ENCODE results near the gene UTS2B. TPM values are rescaled to one million over a fixed set of nuclear protein-coding genes. Genes with fewer than 3 reads are reported as not detected.
A peak's percentile ranks its signal among the peaks of the same experiment; 100 is the strongest.

UTS2B gene
- total and polyA plus RNA-seq, 11 donors, result 0.17 to 1.1 (median 0.43) TPM; not detected in 8

DNA sequence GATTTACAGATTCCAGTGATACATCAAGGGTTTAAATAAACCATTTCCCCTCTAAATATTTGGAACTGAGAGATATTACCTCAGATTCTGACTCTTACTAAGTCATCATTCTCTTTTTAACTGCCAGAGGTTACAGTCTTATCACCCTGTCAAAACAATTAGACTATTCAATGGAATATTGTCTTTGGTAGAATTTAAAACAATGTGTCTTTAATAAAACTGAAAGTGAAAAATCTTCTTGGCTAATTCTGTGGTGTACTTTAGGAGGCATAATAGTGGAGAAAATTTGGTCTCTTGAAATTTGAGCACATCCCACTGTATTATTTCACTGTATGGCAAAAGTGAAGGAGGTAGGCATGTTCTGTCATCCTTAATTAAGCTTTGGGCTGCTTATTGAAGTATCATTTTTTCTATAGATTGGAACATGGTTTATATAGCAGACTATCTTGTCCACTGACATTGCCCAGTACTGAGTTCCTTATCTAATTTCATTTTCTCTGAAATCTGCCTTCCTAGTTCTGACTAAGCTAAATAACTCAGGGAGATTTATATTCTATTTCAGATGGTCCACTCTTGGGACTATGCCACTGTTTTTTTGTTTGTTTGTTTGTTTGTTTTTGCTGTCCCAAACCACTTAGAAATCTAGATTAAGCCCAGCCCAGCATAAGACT is 48.0 kb upstream of the UTS2B start:
- ATAC-seq (peak in 2 of 4 donors; percentile 22 to 58), DNase-seq (no peak)
- no peaks in the 10 kb centered on the region for H3K27me3 ChIP-seq
- no peak overlapping the region for H3K4me3 ChIP-seq
- H3K36me3 ChIP-seq, result peaks cover 0 to 57% (median 47%) of the 10 kb centered on the region in 9 donors
- H3K9me3 ChIP-seq, result no peaks in the 10 kb centered on the region
- H3K27ac ChIP-seq, result peak overlapping the region in 4 of 12 donors; percentile 7 to 69 (median 23)
- H3K4me1 ChIP-seq, result peaks cover 4 to 63% (median 39%) of the 10 kb centered on the region in 12 donors
- TF ChIP-seq CTCF (IDR thresholded peaks at IDR 0.05) (no peak), POLR2A (IDR thresholded peaks at IDR 0.05) (no peak)
- intact Hi-C loops (cut with DNase I), result loop anchor here in 4 of 10 donors (5.0 kb wide), 2 partner anchors 46 to 51 kb away; partner anchors contain the start of genes UTS2B (in 3 of the 4) and CCDC50 (in 1 of the 4)

- Histone ChIP-seq H3K36me3 (peaks cover 0 to 53% (median 35%) of the 10 kb centered on the region in 9 donors), H3K4me1 (peaks cover 4 to 51% (median 37%) of the 10 kb centered on the region in 12 donors), H3K9me3 (no peaks in the 10 kb centered on the region), H3K27me3 (no peaks in the 10 kb centered on the region), H3K27ac (peak overlapping the region in 10 of 12 donors; percentile 7 to 69 (median 34)), H3K4me3 (no peak overlapping the region)
- intact Hi-C loops (cut with DNase I), result loop anchor here in 4 of 10 donors (5.0 kb wide), 2 partner anchors 44 to 49 kb away; partner anchors contain the start of genes UTS2B (in 3 of the 4) and CCDC50 (in 1 of the 4)
- TF ChIP-seq POLR2A (IDR thresholded peaks at IDR 0.05) (no peak), CTCF (IDR thresholded peaks at IDR 0.05) (no peak)
- no peak for DNase-seq
- peak in 3 of 4 donors; percentile 54 to 69 (median 61) for ATAC-seq
- WGBS, 4 donors, result 34 to 54% (median 46%) methylated on average over 7 of the region's 7 CpGs
These were observed 46.3 kb upstream of the UTS2B start for GRCh38 chr3:191376516-191377141.

DNA sequence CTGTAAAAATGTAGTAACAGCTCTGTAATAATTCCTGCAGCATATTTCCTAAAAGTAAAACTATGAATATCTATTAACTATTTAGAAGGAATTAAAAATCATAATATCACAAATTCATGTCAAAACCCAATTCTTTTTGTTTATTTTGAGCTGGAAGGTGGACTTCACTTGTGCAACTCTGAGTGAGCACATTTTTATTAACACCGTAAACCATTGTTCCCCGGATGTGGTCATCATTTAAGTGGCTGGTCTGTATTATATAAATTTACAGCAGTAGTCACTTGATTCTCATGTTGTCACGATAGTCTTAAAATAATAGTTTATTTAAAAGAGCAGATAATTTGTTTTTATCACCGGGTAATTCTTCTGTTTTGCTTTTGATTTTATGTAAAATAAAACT is 43.0 kb upstream of the UTS2B start:
- intact Hi-C loops (cut with DNase I), result loop anchor here in 1 of 10 donors (5.0 kb wide), 1 partner anchor 41 kb away; the partner anchor contains the start of gene UTS2B
- Histone ChIP-seq H3K36me3 (peaks cover 0 to 62% (median 43%) of the 10 kb centered on the region in 9 donors), H3K9me3 (no peaks in the 10 kb centered on the region), H3K27me3 (no peaks in the 10 kb centered on the region), H3K4me3 (no peak overlapping the region), H3K4me1 (peaks cover 4 to 43% (median 23%) of the 10 kb centered on the region in 12 donors), H3K27ac (no peak overlapping the region)
- WGBS, 4 donors, result 78 to 94% (median 91%) methylated on average over 4 of the region's 4 CpGs
- TF ChIP-seq POLR2A (IDR thresholded peaks at IDR 0.05), result no peak
- no peak for TF ChIP-seq CTCF (IDR thresholded peaks at IDR 0.05)
- DNase-seq (no peak), ATAC-seq (no peak)

- no peaks in the 10 kb centered on the region for H3K9me3 ChIP-seq
- intact Hi-C loops (cut with DNase I), result loop anchor here in 1 of 10 donors (5.0 kb wide), 1 partner anchor 40 kb away; the partner anchor contains the start of gene UTS2B
- peaks cover 0 to 72% (median 45%) of the 10 kb centered on the region in 9 donors for H3K36me3 ChIP-seq
- peak overlapping the region in 1 of 12 donors; percentile 10 for H3K27ac ChIP-seq
- no peak overlapping the region for H3K4me3 ChIP-seq
- TF ChIP-seq CTCF (IDR thresholded peaks at IDR 0.05) (no peak), POLR2A (IDR thresholded peaks at IDR 0.05) (no peak)
- H3K4me1 ChIP-seq, result peaks cover 0 to 38% (median 15%) of the 10 kb centered on the region in 12 donors
- no peak for DNase-seq
- WGBS, 4 donors, result 84 to 92% (median 86%) methylated on average over 2 of the region's 2 CpGs
- no peaks in the 10 kb centered on the region for H3K27me3 ChIP-seq
- no peak for ATAC-seq
These were observed 41.8 kb upstream of the UTS2B start for GRCh38 chr3:191372122-191372521.
